Measurements from ENCODE around the gene RBP2.

RBP2 gene

GRCh38 chr3:139456386-139456785 lies 19.9 kb downstream of the RBP2 start:
- no peak for DNase-seq (ENCODE audit: extremely low read depth, low read depth)
- no peak for TF ChIP-seq CTCF (IDR thresholded peaks at IDR 0.05; ENCODE audit: low read depth, low read length)

GRCh38 chr3:139455855-139456254 lies 20.5 kb downstream of the RBP2 start:
- DNase-seq (ENCODE audit: extremely low read depth, low read depth) = no peak
- TF ChIP-seq CTCF (IDR thresholded peaks at IDR 0.05; ENCODE audit: low read depth, low read length) = no peak

- no peak for TF ChIP-seq CTCF (IDR thresholded peaks at IDR 0.05; ENCODE audit: low read depth, low read length)
- DNase-seq (ENCODE audit: extremely low read depth, low read depth) = no peak
Measured at GRCh38 chr3:139455206-139455605, 21.1 kb downstream of the RBP2 start.

GRCh38 chr3:139454346-139454745 lies 22.0 kb downstream of the RBP2 start:
- no peak for DNase-seq (ENCODE audit: extremely low read depth, low read depth)
- TF ChIP-seq CTCF (IDR thresholded peaks at IDR 0.05; ENCODE audit: low read depth, low read length) = no peak

- no peak for TF ChIP-seq CTCF (IDR thresholded peaks at IDR 0.05; ENCODE audit: low read depth, low read length)
- no peak for DNase-seq (ENCODE audit: extremely low read depth, low read depth)
Measured at GRCh38 chr3:139450159-139450558, 26.2 kb downstream of the RBP2 start.

- no peak for DNase-seq (ENCODE audit: extremely low read depth, low read depth)
- TF ChIP-seq CTCF (IDR thresholded peaks at IDR 0.05; ENCODE audit: low read depth, low read length) = no peak
Measured at GRCh38 chr3:139449566-139449965, 26.8 kb downstream of the RBP2 start.

- no peak for DNase-seq (ENCODE audit: extremely low read depth, low read depth)
- TF ChIP-seq CTCF (IDR thresholded peaks at IDR 0.05; ENCODE audit: low read depth, low read length) = no peak
Measured at GRCh38 chr3:139448104-139448503, 28.2 kb downstream of the RBP2 start.
